GM20431 (cell line): ENCODE results near the gene FBXO47.

ENCODE experiments used
- in situ Hi-C: fragments of 300-500 bp; cut with MseI, MboI; formaldehyde crosslinking; loops from one replicate; pipeline ENCODE4 v1.15.0; 2020; ENCODE audit warnings: low sequenced_read_pairs; ENCODE audit not compliant: unreplicated experiment

Gene FBXO47

GRCh38 chr17:38908676-38909181, 58.5 kb downstream of the FBXO47 start:
- in situ Hi-C loops: no loop called here

GRCh38 chr17:38907930-38908675, 59.1 kb downstream of the FBXO47 start:
- in situ Hi-C loops: no loop called here

GRCh38 chr17:38906460-38907228, 60.6 kb downstream of the FBXO47 start:
- in situ Hi-C loops: no loop called here

GRCh38 chr17:38905375-38905774, 61.8 kb downstream of the FBXO47 start:
- in situ Hi-C loops: no loop called here

- in situ Hi-C loops: no loop called here
These were observed 62.3 kb downstream of the FBXO47 start for GRCh38 chr17:38904892-38905291.

GRCh38 chr17:38903404-38903803, 63.8 kb downstream of the FBXO47 start:
- in situ Hi-C loops: no loop called here

GRCh38 chr17:38900978-38901656, 66.1 kb downstream of the FBXO47 start:
- in situ Hi-C loops: no loop called here

GRCh38 chr17:38899421-38899820, 67.8 kb downstream of the FBXO47 start:
- in situ Hi-C loops: no loop called here

GRCh38 chr17:38898812-38899348, 68.3 kb downstream of the FBXO47 start:
- in situ Hi-C loops: no loop called here

- in situ Hi-C loops: no loop called here
These were observed 68.9 kb downstream of the FBXO47 start for GRCh38 chr17:38898291-38898679.

GRCh38 chr17:38897671-38898290, 69.4 kb downstream of the FBXO47 start:
- in situ Hi-C loops: no loop called here

GRCh38 chr17:38897176-38897575, 70.0 kb downstream of the FBXO47 start:
- in situ Hi-C loops: no loop called here

GRCh38 chr17:38896346-38896954, 70.8 kb downstream of the FBXO47 start:
- in situ Hi-C loops: no loop called here

GRCh38 chr17:38894276-38894675, 72.9 kb downstream of the FBXO47 start:
- in situ Hi-C loops: no loop called here

- in situ Hi-C loops: no loop called here
These were observed 73.6 kb downstream of the FBXO47 start for GRCh38 chr17:38893607-38894006.

- in situ Hi-C loops: no loop called here
These were observed 74.1 kb downstream of the FBXO47 start for GRCh38 chr17:38893113-38893512.

GRCh38 chr17:38892620-38893019, 74.6 kb downstream of the FBXO47 start:
- in situ Hi-C loops: no loop called here

GRCh38 chr17:38892083-38892482, 75.1 kb downstream of the FBXO47 start:
- in situ Hi-C loops: no loop called here

GRCh38 chr17:38891441-38891840, 75.8 kb downstream of the FBXO47 start:
- in situ Hi-C loops: no loop called here

- in situ Hi-C loops: no loop called here
These were observed 76.8 kb downstream of the FBXO47 start for GRCh38 chr17:38890410-38890746.
